H9 (cell line): Measurements from ENCODE around the gene EMC8. TPM values are rescaled to one million over a fixed set of nuclear protein-coding genes. Genes with fewer than 3 reads are reported as not detected.

Source experiments
- DNase-seq: peaks from one replicate; pipeline ENCODE4 v3.0.0-alpha.2; 2017
- H2AFZ ChIP-seq: one replicate; pipeline ENCODE4 v1.6.1; 2013; ENCODE audit warnings: mild to moderate bottlenecking, low read length, control low read depth, moderate library complexity
- H2AK5ac ChIP-seq: 2 replicates; pipeline ENCODE4 v1.6.1; 2013; ENCODE audit warnings: low read length, control low read depth, mixed read lengths; ENCODE audit not compliant: insufficient read length
- H2BK120ac ChIP-seq: one replicate; pipeline ENCODE4 v1.6.1; 2013; ENCODE audit warnings: low read depth, mild to moderate bottlenecking, low read length, control low read depth, inconsistent platforms; ENCODE audit not compliant: poor library complexity, severe bottlenecking
- H2BK12ac ChIP-seq: 2 replicates; pipeline ENCODE4 v1.6.1; 2013; ENCODE audit warnings: low read length, control low read depth, mixed read lengths, low read depth; ENCODE audit not compliant: insufficient read length
- H2BK15ac ChIP-seq: 2 replicates; pipeline ENCODE4 v1.6.1; 2013; ENCODE audit warnings: low read depth, low read length, control low read depth
- H2BK20ac ChIP-seq: one replicate; pipeline ENCODE4 v1.6.1; 2013; ENCODE audit warnings: low read depth, mild to moderate bottlenecking, low read length, control low read depth, inconsistent platforms; ENCODE audit not compliant: poor library complexity, severe bottlenecking
- H2BK5ac ChIP-seq: 2 replicates; pipeline ENCODE4 v1.6.1; 2013; ENCODE audit warnings: low read length, control low read depth, mixed read lengths; ENCODE audit not compliant: insufficient read length
- H3K14ac ChIP-seq: 2 replicates; pipeline ENCODE4 v1.6.1; 2013; ENCODE audit warnings: low read length, control low read depth; ENCODE audit not compliant: insufficient read depth
- H3K18ac ChIP-seq: 2 replicates; pipeline ENCODE4 v1.6.1; 2013; ENCODE audit warnings: low read depth, mild to moderate bottlenecking, mixed read lengths, low read length, control low read depth; ENCODE audit not compliant: insufficient read length
- H3K23ac ChIP-seq: 2 replicates; pipeline ENCODE4 v1.6.1; 2013; ENCODE audit warnings: low read length, control low read depth, mixed read lengths, low read depth; ENCODE audit not compliant: insufficient read length
- H3K23me2 ChIP-seq: 2 replicates; pipeline ENCODE4 v1.6.1; 2013; ENCODE audit warnings: low read depth, mild to moderate bottlenecking, mixed read lengths, low read length, control low read depth; ENCODE audit not compliant: insufficient read length, poor library complexity, severe bottlenecking
- H3K27ac ChIP-seq: 2 replicates; pipeline ENCODE4 v1.5.1; 2013; ENCODE audit warnings: low read length, control low read depth, mixed read lengths, low read depth; ENCODE audit not compliant: insufficient read length
- H3K27me3 ChIP-seq: 2 replicates; pipeline ENCODE4 v1.6.1; 2013; ENCODE audit warnings: low read length, control low read depth, inconsistent platforms; ENCODE audit not compliant: insufficient read depth
- H3K4ac ChIP-seq: 2 replicates; pipeline ENCODE4 v1.6.1; 2013; ENCODE audit warnings: low read depth, mild to moderate bottlenecking, control low read depth, inconsistent platforms, low read length, moderate library complexity
- H3K4me1 ChIP-seq: 2 replicates; pipeline ENCODE4 v1.6.1; 2013; ENCODE audit warnings: low read length, control low read depth, inconsistent platforms; ENCODE audit not compliant: insufficient read depth
- H3K4me2 ChIP-seq: 2 replicates; pipeline ENCODE4 v1.6.1; 2013; ENCODE audit warnings: low read length, control low read depth, mixed read lengths; ENCODE audit not compliant: insufficient read length, insufficient read depth
- H3K56ac ChIP-seq: 2 replicates; pipeline ENCODE4 v1.6.1; 2013; ENCODE audit warnings: low read depth, mild to moderate bottlenecking, mixed read lengths, low read length, control low read depth; ENCODE audit not compliant: insufficient read length
- H3K79me1 ChIP-seq: 2 replicates; pipeline ENCODE4 v1.6.1; 2013; ENCODE audit warnings: low read depth, mild to moderate bottlenecking, moderate library complexity, low read length, control low read depth, inconsistent platforms; ENCODE audit not compliant: insufficient read depth, poor library complexity, severe bottlenecking
- H3K79me2 ChIP-seq: 2 replicates; pipeline ENCODE4 v1.6.1; 2013; ENCODE audit warnings: low read length, control low read depth, inconsistent platforms; ENCODE audit not compliant: insufficient read depth
- H3K9ac ChIP-seq: 2 replicates; pipeline ENCODE4 v1.6.1; 2013; ENCODE audit warnings: low read length, control low read depth, mixed read lengths; ENCODE audit not compliant: insufficient read length; ENCODE audit errors: extremely low read depth
- H3K9me3 ChIP-seq: one replicate; pipeline ENCODE4 v1.6.1; 2013; ENCODE audit warnings: low read depth, low read length, inconsistent platforms; ENCODE audit not compliant: control insufficient read depth
- H3T11ph ChIP-seq: one replicate; pipeline ENCODE4 v1.6.1; 2013; ENCODE audit warnings: mild to moderate bottlenecking, low read length, control low read depth, inconsistent platforms
- H4K20me1 ChIP-seq: one replicate; pipeline ENCODE4 v1.6.1; 2013; ENCODE audit not compliant: control insufficient read depth, insufficient read length, insufficient read depth
- H4K5ac ChIP-seq: 2 replicates; pipeline ENCODE4 v1.6.1; 2013; ENCODE audit warnings: low read depth, mild to moderate bottlenecking, mixed read lengths, low read length, control low read depth; ENCODE audit not compliant: insufficient read length
- H4K8ac ChIP-seq: replicated peaks from 2 replicates; pipeline ENCODE4 v1.6.1; 2013; ENCODE audit warnings: low read length, control low read depth, mixed read lengths, low read depth; ENCODE audit not compliant: insufficient read length
- H4K91ac ChIP-seq: 2 replicates; pipeline ENCODE4 v1.6.1; 2013; ENCODE audit warnings: low read depth, mild to moderate bottlenecking, moderate library complexity, mixed read lengths, low read length, control low read depth; ENCODE audit not compliant: insufficient read length
- H3K27ac Mint-ChIP-seq, 3 experiments: 2 replicates in 2 of 3; 3 replicates in 1 of 3; pipeline ENCODE4 v1.8.0; 2020 to 2021; ENCODE audit warnings: mixed read lengths in 3 of 3, mild to moderate bottlenecking in 1 of 3, moderate library complexity in 1 of 3
- H3K27me3 Mint-ChIP-seq: 2 replicates; pipeline ENCODE4 v1.8.0; 2021; ENCODE audit warnings: low read depth, mild to moderate bottlenecking, moderate library complexity, mixed read lengths
- H3K36me3 Mint-ChIP-seq, 3 experiments: 2 replicates in 2 of 3; 3 replicates in 1 of 3; pipeline ENCODE4 v1.8.0; 2020 to 2021; ENCODE audit warnings: low read depth in 3 of 3, mixed read lengths in 3 of 3; ENCODE audit not compliant: insufficient read depth in 1 of 3
- H3K4me1 Mint-ChIP-seq, 2 experiments: 2 replicates each; pipeline ENCODE4 v1.8.0; 2020; ENCODE audit warnings: mixed read lengths in 2 of 2
- H3K4me3 Mint-ChIP-seq, 2 experiments: 2 replicates in 1 of 2; 3 replicates in 1 of 2; pipeline ENCODE4 v1.8.0; 2020 to 2021; ENCODE audit warnings: mild to moderate bottlenecking in 2 of 2, mixed read lengths in 2 of 2, moderate library complexity in 1 of 2
- H3K9me3 Mint-ChIP-seq, 2 experiments: 2 replicates in 1 of 2; 3 replicates in 1 of 2; pipeline ENCODE4 v1.8.0; 2020; ENCODE audit warnings: mild to moderate bottlenecking in 2 of 2, mixed read lengths in 2 of 2, moderate library complexity in 1 of 2
- WGBS: extraction: QIAGEN DNeasy Blood & Tissue Kit; methylation state at CpG from one replicate; pipeline ENCODE4 v1.1.7; 2013; ENCODE audit warnings: missing lambda C conversion rate, low lambda C conversion rate, mixed read lengths; ENCODE audit not compliant: insufficient read length; ENCODE audit errors: extremely low coverage; 5-methylcytosine and 5-hydroxymethylcytosine counted together
- total RNA-seq: library from RNA; stranded (reverse); gene quantifications from 2 replicates; pipeline ENCODE4 v1.2.1, GENCODE V29; 2021
- TF ChIP-seq, protein P1 (sequence below): fragments of 200-600 bp; sonication (generic); conservative IDR thresholded peaks from 3 replicates; pipeline ENCODE4 v1.8.0; 2021; ENCODE audit warnings: antibody characterized with exemption, mild to moderate bottlenecking

Gene EMC8
- total RNA-seq, 1 experiment from 2014 or later = 52.3 TPM

DNA sequence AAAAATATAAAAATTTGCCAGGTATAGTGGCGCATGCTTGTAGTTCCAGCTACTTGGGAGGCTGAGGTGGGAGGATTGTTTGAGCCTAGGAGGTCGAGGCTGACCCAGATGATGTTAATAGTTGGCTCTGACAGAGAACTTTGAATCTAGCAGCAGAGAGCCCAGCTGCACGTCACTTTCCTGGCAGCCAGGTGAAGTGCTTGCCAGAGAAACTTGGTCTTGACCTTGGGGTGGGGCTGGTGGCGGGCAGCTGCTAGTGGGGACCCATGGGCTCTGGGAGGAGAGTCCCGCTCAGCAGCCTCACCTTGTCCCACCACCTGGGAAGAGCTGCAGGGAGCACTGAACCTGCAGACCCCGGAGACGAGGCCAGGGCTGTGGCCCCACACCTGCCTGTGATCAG is 45.4 kb downstream of the EMC8 start:
- H4K91ac ChIP-seq = no peak overlapping the region
- DNase-seq = no peak
- H2BK120ac ChIP-seq = no peak overlapping the region
- no peak overlapping the region for H2BK12ac ChIP-seq
- no peaks in the 10 kb centered on the region for H3K36me3 Mint-ChIP-seq
- H2BK15ac ChIP-seq = no peak overlapping the region
- peaks cover 8% of the 10 kb centered on the region for H3K23me2 ChIP-seq
- H3K14ac ChIP-seq = peak overlapping the region; percentile 15; the same call in 1 of the 2 replicates
- H3K4me2 ChIP-seq = no peak overlapping the region
- H3K79me1 ChIP-seq = no peaks in the 10 kb centered on the region
- H2AFZ ChIP-seq = no peak overlapping the region
- H3T11ph ChIP-seq = no peak overlapping the region
- no peak overlapping the region for H4K5ac ChIP-seq
- TF ChIP-seq, protein P1, sequence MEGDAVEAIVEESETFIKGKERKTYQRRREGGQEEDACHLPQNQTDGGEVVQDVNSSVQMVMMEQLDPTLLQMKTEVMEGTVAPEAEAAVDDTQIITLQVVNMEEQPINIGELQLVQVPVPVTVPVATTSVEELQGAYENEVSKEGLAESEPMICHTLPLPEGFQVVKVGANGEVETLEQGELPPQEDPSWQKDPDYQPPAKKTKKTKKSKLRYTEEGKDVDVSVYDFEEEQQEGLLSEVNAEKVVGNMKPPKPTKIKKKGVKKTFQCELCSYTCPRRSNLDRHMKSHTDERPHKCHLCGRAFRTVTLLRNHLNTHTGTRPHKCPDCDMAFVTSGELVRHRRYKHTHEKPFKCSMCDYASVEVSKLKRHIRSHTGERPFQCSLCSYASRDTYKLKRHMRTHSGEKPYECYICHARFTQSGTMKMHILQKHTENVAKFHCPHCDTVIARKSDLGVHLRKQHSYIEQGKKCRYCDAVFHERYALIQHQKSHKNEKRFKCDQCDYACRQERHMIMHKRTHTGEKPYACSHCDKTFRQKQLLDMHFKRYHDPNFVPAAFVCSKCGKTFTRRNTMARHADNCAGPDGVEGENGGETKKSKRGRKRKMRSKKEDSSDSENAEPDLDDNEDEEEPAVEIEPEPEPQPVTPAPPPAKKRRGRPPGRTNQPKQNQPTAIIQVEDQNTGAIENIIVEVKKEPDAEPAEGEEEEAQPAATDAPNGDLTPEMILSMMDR = no peak
- H3K4me1 Mint-ChIP-seq = peaks cover 32 to 41% of the 10 kb centered on the region in 2 experiments
- no peaks in the 10 kb centered on the region; the same call in 1 of the 2 replicates for H3K4me1 ChIP-seq
- H3K23ac ChIP-seq = no peak overlapping the region
- no CpG with 5 or more reads among the region's 7 CpGs for WGBS
- no peaks in the 10 kb centered on the region for H3K79me2 ChIP-seq
- H2BK5ac ChIP-seq = no peak overlapping the region
- H3K4me3 Mint-ChIP-seq = no peak overlapping the region
- no peak overlapping the region for H3K9ac ChIP-seq
- H2BK20ac ChIP-seq = no peak overlapping the region
- no peak overlapping the region for H3K4ac ChIP-seq
- H3K27ac Mint-ChIP-seq = no peak overlapping the region
- H3K27ac ChIP-seq = no peak overlapping the region
- no peaks in the 10 kb centered on the region for H4K20me1 ChIP-seq
- H3K18ac ChIP-seq = no peak overlapping the region
- no peaks in the 10 kb centered on the region for H3K9me3 Mint-ChIP-seq
- peaks cover 38% of the 10 kb centered on the region for H3K27me3 Mint-ChIP-seq
- no peaks in the 10 kb centered on the region; the same call in 1 of the 2 replicates for H3K27me3 ChIP-seq
- H3K56ac ChIP-seq = no peak overlapping the region
- no peak overlapping the region for H4K8ac ChIP-seq
- H3K9me3 ChIP-seq = no peaks in the 10 kb centered on the region
- H2AK5ac ChIP-seq = no peak overlapping the region
